Astrocyte of the spinal cord (primary cell): ENCODE results near the gene OS9.

Source experiments
- DNase-seq: peaks from one replicate; pipeline ENCODE4 v3.0.0; 2011; ENCODE audit warnings: low read depth, low spot score
- H3K4me3 ChIP-seq: 2 replicates; pipeline ENCODE4 v1.5.1; 2011; ENCODE audit warnings: low read depth, mild to moderate bottlenecking, low read length, moderate library complexity
- CTCF ChIP-seq: IDR thresholded peaks from 2 replicates; pipeline ENCODE4 v1.5.1; 2012; ENCODE audit warnings: low read depth, mild to moderate bottlenecking, low read length, inconsistent platforms
- in situ Hi-C: cut with HindIII; loops from 2 replicates; pipeline ENCODE4 v1.10.0; 2017; ENCODE audit warnings: low sequenced_read_pairs

The OS9 gene

GRCh38 chr12:57756406-57757341, 62.7 kb downstream of the OS9 start:
- peak; percentile 76 for TF ChIP-seq CTCF
- H3K4me3 ChIP-seq = no peak overlapping the region
- DNase-seq = no peak
- in situ Hi-C loops = no loop called here

DNA sequence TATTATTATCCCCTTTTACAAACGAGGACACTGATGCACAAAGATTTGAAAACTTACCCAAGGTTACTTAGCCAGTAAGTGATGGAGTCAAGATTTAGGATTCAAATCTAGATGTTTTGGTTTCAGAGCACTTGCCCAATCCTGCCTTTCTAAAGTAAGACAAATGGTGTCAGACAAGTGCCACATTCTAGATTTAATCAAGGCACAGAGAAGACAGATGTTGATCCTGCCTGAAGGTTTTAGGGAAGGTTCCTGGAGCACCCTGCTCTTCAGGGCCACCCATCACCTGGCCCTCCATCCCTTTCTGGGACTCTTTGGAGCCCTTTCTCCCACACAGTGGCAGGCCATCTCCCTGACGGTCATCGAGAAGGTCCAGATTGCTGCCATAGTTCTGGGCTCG, 63.8 kb downstream of the OS9 start:
- no peak overlapping the region for H3K4me3 ChIP-seq
- no peak for DNase-seq
- no peak for TF ChIP-seq CTCF
- in situ Hi-C loops = no loop called here

GRCh38 chr12:57758552-57759359, 64.8 kb downstream of the OS9 start:
- H3K4me3 ChIP-seq = no peak overlapping the region
- no peak for DNase-seq
- no peak for TF ChIP-seq CTCF
- in situ Hi-C loops = no loop called here

DNA sequence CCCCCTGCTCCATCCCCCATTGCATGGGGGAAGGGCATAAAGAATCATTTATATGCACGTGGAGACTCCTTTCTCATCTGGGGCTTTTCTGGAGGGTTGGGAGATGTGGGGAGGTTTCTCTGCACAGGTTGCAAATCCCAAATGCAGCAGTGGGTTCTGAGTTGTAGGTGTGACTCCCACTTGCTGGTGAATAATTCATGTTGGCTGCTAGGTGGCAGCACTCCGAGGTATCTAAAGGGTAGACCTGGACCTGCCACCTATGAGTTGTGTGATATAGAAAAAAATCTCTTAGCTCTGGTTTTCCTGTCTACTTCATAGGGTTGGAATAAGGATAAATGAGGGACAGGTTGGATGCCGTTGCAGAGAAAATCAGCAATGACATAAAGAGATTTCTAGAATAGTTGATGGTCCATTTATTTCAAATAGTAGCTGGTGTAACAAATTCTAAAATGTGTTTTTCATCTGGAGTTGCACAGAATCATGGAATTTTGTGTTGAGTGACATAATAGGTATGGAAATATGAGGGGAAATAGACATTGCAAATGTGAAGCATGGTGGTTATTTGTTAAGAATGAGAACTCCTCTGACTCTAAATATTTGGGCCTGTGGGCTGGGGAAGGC, 65.5 kb downstream of the OS9 start:
- TF ChIP-seq CTCF = peak; percentile 46
- in situ Hi-C loops = no loop called here
- no peak for DNase-seq
- no peak overlapping the region for H3K4me3 ChIP-seq

DNA sequence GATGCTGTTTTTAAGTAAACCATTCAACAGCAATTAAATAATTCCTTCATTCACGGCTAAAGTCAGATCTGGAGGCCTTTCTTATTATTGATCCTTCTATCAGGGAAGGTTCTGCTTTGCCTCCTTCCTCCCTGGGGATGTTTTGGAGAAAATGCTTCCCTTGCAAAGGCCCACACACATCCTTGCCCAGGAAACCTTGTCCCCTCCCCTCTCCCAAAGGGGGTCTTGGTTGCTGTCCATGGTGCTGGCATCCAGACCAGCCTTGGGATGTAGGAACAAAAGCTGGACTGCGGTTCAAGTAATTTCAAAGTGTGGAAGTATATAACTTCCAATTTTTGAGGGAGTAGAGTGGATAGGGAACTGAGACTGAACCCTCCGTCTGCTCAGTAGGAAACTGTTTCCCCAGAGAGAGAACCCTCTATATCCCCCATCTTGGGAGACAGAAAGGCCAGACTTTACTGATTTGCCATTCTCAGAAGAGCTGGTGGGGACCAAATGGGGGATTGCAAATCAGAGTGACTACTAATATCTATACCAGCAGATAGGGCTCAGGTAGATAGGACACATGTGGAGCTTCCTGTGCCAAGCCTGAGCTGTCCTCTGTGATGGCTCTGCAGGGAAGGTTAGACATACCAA, 66.5 kb downstream of the OS9 start:
- TF ChIP-seq CTCF = no peak
- H3K4me3 ChIP-seq = no peak overlapping the region
- DNase-seq = no peak
- in situ Hi-C loops = no loop called here

- TF ChIP-seq CTCF = no peak
- in situ Hi-C loops = no loop called here
- H3K4me3 ChIP-seq = no peak overlapping the region
- DNase-seq = no peak
Observed at GRCh38 chr12:57761391-57761998, 67.6 kb downstream of the OS9 start.
